GM21423 (cell line): ENCODE results near the gene SNX22.

ENCODE experiments used
- ATAC-seq: cut with Tn5 transposase; IDR thresholded peaks from one replicate; pipeline ENCODE4 v1.9.1; 2021; ENCODE audit warnings: mild to moderate bottlenecking, moderate library complexity; ENCODE audit not compliant: unreplicated experiment

SNX22 gene

GRCh38 chr15:64133623-64134344 is 17.7 kb upstream of the SNX22 start:
- ATAC-seq, result no peak

- ATAC-seq, result no peak
Measured at GRCh38 chr15:64134345-64134829, 17.1 kb upstream of the SNX22 start.

GRCh38 chr15:64136347-64136746 is 15.2 kb upstream of the SNX22 start:
- ATAC-seq, result no peak

GRCh38 chr15:64137226-64137833 is 14.2 kb upstream of the SNX22 start:
- no peak for ATAC-seq

- ATAC-seq, result no peak
Measured at GRCh38 chr15:64138331-64138941, 13.1 kb upstream of the SNX22 start.

- ATAC-seq, result no peak
Measured at GRCh38 chr15:64141798-64142512, 9.6 kb upstream of the SNX22 start.

- ATAC-seq, result no peak
Measured at GRCh38 chr15:64143276-64143675, 8.3 kb upstream of the SNX22 start.

GRCh38 chr15:64144192-64144564 is 7.4 kb upstream of the SNX22 start:
- ATAC-seq, result no peak

GRCh38 chr15:64144565-64145281 is 6.8 kb upstream of the SNX22 start:
- ATAC-seq, result peak; percentile 65

- ATAC-seq, result no peak
Measured at GRCh38 chr15:64146041-64146440, 5.5 kb upstream of the SNX22 start.

GRCh38 chr15:64146520-64146884 is 5.0 kb upstream of the SNX22 start:
- ATAC-seq, result no peak

GRCh38 chr15:64146885-64147681 is 4.4 kb upstream of the SNX22 start:
- no peak for ATAC-seq

GRCh38 chr15:64148168-64148567 is 3.4 kb upstream of the SNX22 start:
- no peak for ATAC-seq

GRCh38 chr15:64148581-64148980 is 3.0 kb upstream of the SNX22 start:
- no peak for ATAC-seq

GRCh38 chr15:64149424-64149823 is 2.1 kb upstream of the SNX22 start:
- no peak for ATAC-seq

- no peak for ATAC-seq
Measured at GRCh38 chr15:64149893-64150578, 1.5 kb upstream of the SNX22 start.

GRCh38 chr15:64152507-64153387 is 1.2 kb downstream of the SNX22 start:
- peak; percentile 18 for ATAC-seq

GRCh38 chr15:64153480-64154367 is 2.2 kb downstream of the SNX22 start:
- ATAC-seq, result peak; percentile 55
